ENCODE measurements around the gene CD55. TPM values are rescaled to one million over a fixed set of nuclear protein-coding genes. Genes with fewer than 3 reads are reported as not detected.

The CD55 gene
- total RNA-seq, 1 experiment from 2014 or later, result 17.2 TPM

- ATAC-seq (no peak), DNase-seq (ENCODE audit: low spot score) (no peak)
- Mint-ChIP-seq H3K27me3 (ENCODE audit: low read depth) (no peaks in the 10 kb centered on the region), H3K9me3 (no peaks in the 10 kb centered on the region), H3K4me3 (no peak overlapping the region), H3K36me3 (no peaks in the 10 kb centered on the region), H3K4me1 (no peaks in the 10 kb centered on the region), H3K27ac (no peak overlapping the region)
- TF ChIP-seq ZSCAN18 (CRISPR knock-in tag; IDR thresholded peaks at IDR 0.05), result no peak
- TF ChIP-seq, protein P1, sequence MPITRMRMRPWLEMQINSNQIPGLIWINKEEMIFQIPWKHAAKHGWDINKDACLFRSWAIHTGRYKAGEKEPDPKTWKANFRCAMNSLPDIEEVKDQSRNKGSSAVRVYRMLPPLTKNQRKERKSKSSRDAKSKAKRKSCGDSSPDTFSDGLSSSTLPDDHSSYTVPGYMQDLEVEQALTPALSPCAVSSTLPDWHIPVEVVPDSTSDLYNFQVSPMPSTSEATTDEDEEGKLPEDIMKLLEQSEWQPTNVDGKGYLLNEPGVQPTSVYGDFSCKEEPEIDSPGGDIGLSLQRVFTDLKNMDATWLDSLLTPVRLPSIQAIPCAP (CRISPR knock-in tag; IDR thresholded peaks at IDR 0.05), result no peak
- TF ChIP-seq ZNF219 (CRISPR knock-in tag; IDR thresholded peaks at IDR 0.05; ENCODE audit: borderline replicate concordance), result no peak
- TF ChIP-seq, protein P2, sequence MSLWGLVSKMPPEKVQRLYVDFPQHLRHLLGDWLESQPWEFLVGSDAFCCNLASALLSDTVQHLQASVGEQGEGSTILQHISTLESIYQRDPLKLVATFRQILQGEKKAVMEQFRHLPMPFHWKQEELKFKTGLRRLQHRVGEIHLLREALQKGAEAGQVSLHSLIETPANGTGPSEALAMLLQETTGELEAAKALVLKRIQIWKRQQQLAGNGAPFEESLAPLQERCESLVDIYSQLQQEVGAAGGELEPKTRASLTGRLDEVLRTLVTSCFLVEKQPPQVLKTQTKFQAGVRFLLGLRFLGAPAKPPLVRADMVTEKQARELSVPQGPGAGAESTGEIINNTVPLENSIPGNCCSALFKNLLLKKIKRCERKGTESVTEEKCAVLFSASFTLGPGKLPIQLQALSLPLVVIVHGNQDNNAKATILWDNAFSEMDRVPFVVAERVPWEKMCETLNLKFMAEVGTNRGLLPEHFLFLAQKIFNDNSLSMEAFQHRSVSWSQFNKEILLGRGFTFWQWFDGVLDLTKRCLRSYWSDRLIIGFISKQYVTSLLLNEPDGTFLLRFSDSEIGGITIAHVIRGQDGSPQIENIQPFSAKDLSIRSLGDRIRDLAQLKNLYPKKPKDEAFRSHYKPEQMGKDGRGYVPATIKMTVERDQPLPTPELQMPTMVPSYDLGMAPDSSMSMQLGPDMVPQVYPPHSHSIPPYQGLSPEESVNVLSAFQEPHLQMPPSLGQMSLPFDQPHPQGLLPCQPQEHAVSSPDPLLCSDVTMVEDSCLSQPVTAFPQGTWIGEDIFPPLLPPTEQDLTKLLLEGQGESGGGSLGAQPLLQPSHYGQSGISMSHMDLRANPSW (CRISPR knock-in tag; conservative IDR thresholded peaks at IDR 0.05; ENCODE audit: low read depth), result no peak
- no peak for TF ChIP-seq ZNF281 (CRISPR knock-in tag; IDR thresholded peaks at IDR 0.05)
- TF ChIP-seq ZBTB21 (CRISPR knock-in tag; IDR thresholded peaks at IDR 0.05; ENCODE audit: borderline replicate concordance), result no peak
- TF ChIP-seq CDX4 (CRISPR knock-in tag; IDR thresholded peaks at IDR 0.05; ENCODE audit: borderline replicate concordance), result no peak
- TF ChIP-seq ATF6 (CRISPR knock-in tag; IDR thresholded peaks at IDR 0.05), result no peak
- TF ChIP-seq, protein P3, sequence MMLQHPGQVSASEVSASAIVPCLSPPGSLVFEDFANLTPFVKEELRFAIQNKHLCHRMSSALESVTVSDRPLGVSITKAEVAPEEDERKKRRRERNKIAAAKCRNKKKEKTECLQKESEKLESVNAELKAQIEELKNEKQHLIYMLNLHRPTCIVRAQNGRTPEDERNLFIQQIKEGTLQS (CRISPR knock-in tag; conservative IDR thresholded peaks at IDR 0.05), result no peak
- no peak for TF ChIP-seq TCF7 (CRISPR knock-in tag; IDR thresholded peaks at IDR 0.05; ENCODE audit: low read depth)
- no peak for TF ChIP-seq HMGXB4 (CRISPR knock-in tag; IDR thresholded peaks at IDR 0.05)
- no peak for TF ChIP-seq HMGA2 (CRISPR knock-in tag; IDR thresholded peaks at IDR 0.05)
- POLR2A ChIA-PET, result no interaction called here
- CTCF ChIA-PET, result interaction anchor here (1.3 kb wide), 1 partner anchor 11 kb away, joined by 4 read pairs; no protein-coding TSS in a partner anchor
These were observed 68.4 kb downstream of the CD55 start for GRCh38 chr1:207389728-207390464.

Data from WTC11 (cell line).